HepG2 (cell line): ENCODE measurements around the gene PYGO2. TPM values are rescaled to one million over a fixed set of nuclear protein-coding genes. Genes with fewer than 3 reads are reported as not detected.

Experiments
- E2F1 ChIP-seq: sonication (generic); formaldehyde crosslinking; IDR thresholded peaks from 2 replicates; pipeline ENCODE4 v1.5.0; 2020; ENCODE audit warnings: missing genetic modification reagents
- FUBP1 ChIP-seq: sonication (generic); formaldehyde crosslinking; IDR thresholded peaks from 2 replicates; pipeline ENCODE4 v1.5.1; 2020; ENCODE audit warnings: missing genetic modification reagents, mild to moderate bottlenecking, borderline replicate concordance
- KDM6A ChIP-seq: IDR thresholded peaks from 2 replicates; pipeline ENCODE4 v1.6.1; 2016; ENCODE audit warnings: low read depth
- KLF11 ChIP-seq: IDR thresholded peaks from 2 replicates; pipeline ENCODE4 v1.6.1; 2016; ENCODE audit warnings: missing compliant biosample characterization
- KLF13 ChIP-seq: sonication (generic); formaldehyde crosslinking; IDR thresholded peaks from 2 replicates; pipeline ENCODE4 v1.4.0; 2020; ENCODE audit warnings: mild to moderate bottlenecking, missing genetic modification reagents
- NFE2 ChIP-seq: sonication (generic); formaldehyde crosslinking; IDR thresholded peaks from 2 replicates; pipeline ENCODE4 v1.4.0; 2020; ENCODE audit warnings: missing genetic modification reagents
- NR1H2 ChIP-seq: sonication (generic); formaldehyde crosslinking; IDR thresholded peaks from 2 replicates; pipeline ENCODE4 v1.8.1; 2022; ENCODE audit warnings: low read depth, missing genetic modification reagents, borderline replicate concordance
- TAF1 ChIP-seq: sonication (generic); formaldehyde crosslinking; IDR thresholded peaks from 2 replicates; pipeline ENCODE4 v1.4.0; 2020; ENCODE audit warnings: missing genetic modification reagents
- THAP7 ChIP-seq: sonication (generic); formaldehyde crosslinking; IDR thresholded peaks from 2 replicates; pipeline ENCODE4 v1.8.1; 2023; ENCODE audit warnings: mild to moderate bottlenecking, missing genetic modification reagents
- ZBTB49 ChIP-seq: sonication (generic); formaldehyde crosslinking; IDR thresholded peaks from 2 replicates; pipeline ENCODE4 v1.4.0; 2020; ENCODE audit warnings: missing genetic modification reagents, borderline replicate concordance
- ZFYVE20 ChIP-seq: sonication (generic); formaldehyde crosslinking; IDR thresholded peaks from 2 replicates; pipeline ENCODE4 v1.8.0; 2023; ENCODE audit warnings: low read depth, mild to moderate bottlenecking, moderate library complexity, missing genetic modification reagents, borderline replicate concordance
- ZMAT3 ChIP-seq: sonication (generic); formaldehyde crosslinking; conservative IDR thresholded peaks from 2 replicates; pipeline ENCODE4 v1.7.0; 2021; ENCODE audit warnings: missing genetic modification reagents
- ZNF138 ChIP-seq: sonication (generic); formaldehyde crosslinking; IDR thresholded peaks from 2 replicates; pipeline ENCODE4 v1.5.0; 2020; ENCODE audit warnings: mild to moderate bottlenecking, low read depth, missing genetic modification reagents
- ZNF142 ChIP-seq: sonication (generic); formaldehyde crosslinking; IDR thresholded peaks from 2 replicates; pipeline ENCODE4 v1.4.0; 2020; ENCODE audit warnings: missing genetic modification reagents
- ZNF337 ChIP-seq: sonication (generic); formaldehyde crosslinking; IDR thresholded peaks from 2 replicates; pipeline ENCODE4 v1.5.1; 2020; ENCODE audit warnings: missing genetic modification reagents, low read depth, mild to moderate bottlenecking, borderline replicate concordance
- ZNF34 ChIP-seq: sonication (generic); formaldehyde crosslinking; IDR thresholded peaks from 2 replicates; pipeline ENCODE4 v1.4.0; 2020; ENCODE audit warnings: mild to moderate bottlenecking, missing genetic modification reagents, borderline replicate concordance
- ZNF678 ChIP-seq: sonication (generic); formaldehyde crosslinking; IDR thresholded peaks from 2 replicates; pipeline ENCODE4 v1.4.0; 2020; ENCODE audit warnings: mild to moderate bottlenecking, missing genetic modification reagents
- polyA plus RNA-seq, 8 experiments: library from polyadenylated mRNA; depleted of rRNA in 3 of 8; stranded (reverse) in 7 of 8; unstranded in 1 of 8; fragments of >200 nt; fragmentation: Illumina TruSeq in 4 of 8; extraction: Trizol in 4 of 8; gene quantifications; 2 replicates each; pipeline versions ENCODE4 v1.2.1 to v1.2.3, GENCODE V29; 2011 to 2016; ENCODE audit warnings: low read depth in 4 of 8, missing spikeins in 1 of 8, mixed read lengths in 1 of 8; ENCODE audit not compliant: insufficient read depth in 1 of 8
- total RNA-seq, 5 experiments: library from RNA; depleted of rRNA; stranded (reverse); fragments of >200 nt; fragmentation: Illumina TruSeq; extraction: Trizol; gene quantifications; 2 replicates each; pipeline ENCODE4 v1.2.3, GENCODE V29; 2016; ENCODE audit warnings: low read depth in 1 of 5

Gene PYGO2
- total and polyA plus RNA-seq, 2 of the 13 experiments (the other 11 are each of a cell fraction or from before 2014, with no cell fraction given), result 20.3 to 21.8 TPM

GRCh38 chr1:154944401-154945159 lies 17.0 kb downstream of the PYGO2 start (continued):
- TF ChIP-seq ZNF337 (CRISPR knock-in tag) (0 out of 2 replicates have a peak, but pooled peaks have one; percentile 48), ZFYVE20 (no peak), E2F1 (CRISPR knock-in tag) (no peak), KLF11 (CRISPR knock-in tag) (no peak), ZNF138 (no peak), ZNF142 (CRISPR knock-in tag) (no peak), NFE2 (CRISPR knock-in tag) (no peak), KDM6A (CRISPR knock-in tag) (peak; percentile 88), ZNF34 (CRISPR knock-in tag) (no peak), FUBP1 (CRISPR knock-in tag) (no peak), ZMAT3 (CRISPR knock-in tag) (peak; percentile 69; the same call in 1 of the 2 replicates), ZNF678 (CRISPR knock-in tag) (no peak), THAP7 (CRISPR knock-in tag) (0 out of 2 replicates have a peak, but pooled peaks have one; percentile 21), TAF1 (CRISPR knock-in tag) (no peak), NR1H2 (CRISPR knock-in tag) (no peak), ZBTB49 (CRISPR knock-in tag) (no peak), KLF13 (CRISPR knock-in tag) (no peak)
